ENCODE data around the gene RASL10A.
"Not testable (repeated sequence)": the region's sequence is repeated elsewhere in the genome, so short reads cannot be mapped to it uniquely, and the experiment has no call there.

RASL10A gene, protein sequence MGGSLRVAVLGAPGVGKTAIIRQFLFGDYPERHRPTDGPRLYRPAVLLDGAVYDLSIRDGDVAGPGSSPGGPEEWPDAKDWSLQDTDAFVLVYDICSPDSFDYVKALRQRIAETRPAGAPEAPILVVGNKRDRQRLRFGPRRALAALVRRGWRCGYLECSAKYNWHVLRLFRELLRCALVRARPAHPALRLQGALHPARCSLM

DNA sequence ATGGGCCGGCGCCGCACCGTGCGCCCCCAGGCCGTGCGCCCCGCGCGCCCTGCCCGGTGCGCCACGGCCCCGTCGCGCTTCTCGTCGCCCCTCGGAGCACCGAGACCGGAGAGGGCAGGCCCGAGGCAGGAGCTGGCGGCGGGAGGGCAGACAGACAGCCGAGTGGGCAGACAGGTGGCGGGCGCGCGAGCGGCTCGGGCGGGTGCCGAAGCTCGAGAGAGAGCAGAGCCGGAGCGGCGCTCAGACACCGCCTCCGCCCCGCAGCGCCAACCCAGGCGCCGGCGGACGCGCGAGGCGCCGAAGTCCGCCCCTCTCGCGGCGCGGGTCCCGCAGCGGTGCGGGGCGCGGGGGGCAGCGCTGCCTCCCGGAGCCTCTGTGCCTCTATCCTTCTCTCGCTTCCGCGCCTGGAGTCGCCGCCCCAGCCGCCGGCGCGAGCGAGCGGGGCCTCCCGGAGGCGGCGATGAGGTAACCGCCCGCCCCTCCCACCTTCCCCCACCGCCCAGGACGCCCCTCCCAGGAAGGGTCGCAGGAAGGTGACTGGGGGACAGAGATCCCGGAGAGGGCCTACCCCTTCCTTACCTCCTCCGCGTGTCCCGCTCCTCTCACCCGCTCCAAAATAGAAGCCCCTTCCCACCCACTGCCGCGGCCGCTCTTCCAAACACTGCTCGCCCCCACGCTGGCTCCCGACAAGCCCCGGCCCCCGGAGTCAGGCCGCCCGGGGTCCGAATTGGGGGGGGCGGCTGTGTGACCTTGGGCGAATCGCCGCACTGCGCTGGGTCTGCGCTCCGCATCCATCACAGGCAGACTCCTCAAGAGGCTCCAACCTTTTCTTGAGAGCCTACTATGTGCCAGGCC, at the start of gene RASL10A:
TSS of gene RASL10A (minus strand) at position 412 of the 855 bp plus-strand sequence. CDS start 451 bp downstream, outside the sequence.
- Histone ChIP-seq H3K4me1 (ENCODE audit: control insufficient read depth, insufficient read depth, low read length) (peaks cover 38% of the 10 kb centered on the region), H3K4me3 (ENCODE audit: low read length) (no peak within 1 kb of the TSS), H3K9ac (ENCODE audit: low read length) (no peak within 1 kb of the TSS), H3K27me3 (ENCODE audit: control insufficient read depth, insufficient read depth, low read length) (peaks cover 48% of the 10 kb centered on the region), H3K36me3 (ENCODE audit: control insufficient read depth, insufficient read depth, low read length) (no peaks in the 10 kb centered on the region), H3K9me3 (ENCODE audit: control insufficient read depth, low read length) (no peaks in the 10 kb centered on the region)

DNA sequence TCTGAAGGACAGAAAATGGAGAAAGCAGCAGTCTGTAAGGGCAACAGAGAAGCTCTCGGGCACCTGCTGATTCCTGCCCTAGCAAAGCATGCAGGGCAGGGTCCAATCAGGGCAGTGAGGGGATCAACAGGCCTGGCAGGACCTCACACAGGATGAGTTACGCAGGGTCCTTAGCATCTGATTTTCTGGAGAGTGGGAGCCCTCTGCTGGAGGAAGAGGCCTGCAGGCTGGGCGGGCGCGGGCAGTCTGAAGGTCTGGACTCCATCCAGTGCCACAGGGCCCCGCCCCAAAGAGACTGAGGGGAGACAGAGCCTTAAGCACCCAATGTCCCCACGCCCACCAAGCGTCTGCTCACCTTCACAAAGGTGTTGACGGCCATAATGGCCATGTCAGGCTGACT, 44.0 kb upstream of the RASL10A start:
- Histone ChIP-seq H3K27me3 (ENCODE audit: control insufficient read depth, insufficient read depth, low read length) (no peaks in the 10 kb centered on the region), H3K9ac (ENCODE audit: low read length) (no peak overlapping the region), H3K36me3 (ENCODE audit: control insufficient read depth, insufficient read depth, low read length) (peaks cover 8% of the 10 kb centered on the region)

DNA sequence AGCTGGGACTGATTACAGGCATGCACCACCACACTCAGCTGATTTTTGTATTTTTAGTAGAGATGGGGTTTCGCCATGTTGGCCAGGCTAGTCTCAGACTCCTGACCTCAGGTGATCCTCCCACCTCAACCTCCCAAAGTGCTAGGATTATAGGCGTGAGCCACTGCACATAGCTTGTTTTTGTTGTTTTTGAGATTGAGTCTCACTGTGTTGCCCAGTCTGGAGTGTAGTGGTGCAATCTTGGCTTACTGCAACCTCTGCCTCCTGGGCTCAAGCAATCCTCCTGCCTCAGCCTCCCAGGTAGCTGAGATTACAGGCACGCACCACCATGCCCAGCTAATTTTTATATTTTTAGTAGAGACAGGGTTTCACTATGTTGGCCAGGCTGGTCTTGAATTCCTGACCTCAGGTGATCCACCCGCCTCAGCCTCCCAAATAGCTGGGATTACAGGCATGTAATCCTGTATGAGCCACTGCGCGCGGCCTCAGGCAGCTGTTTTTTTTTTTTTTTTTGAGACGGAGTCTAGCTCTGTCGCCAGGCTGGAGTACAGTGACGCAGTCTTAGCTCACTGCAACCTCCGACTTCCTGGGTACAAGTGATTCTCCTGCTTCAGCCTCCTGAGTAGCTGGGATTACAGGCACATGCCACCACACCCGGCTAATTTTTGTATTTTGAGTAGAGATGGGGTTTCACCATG, 41.8 kb upstream of the RASL10A start:
- not testable (repeated sequence) for H3K9me3 ChIP-seq (ENCODE audit: control insufficient read depth, low read length); H3K4me3 ChIP-seq (ENCODE audit: low read length); H3K27me3 ChIP-seq (ENCODE audit: control insufficient read depth, insufficient read depth, low read length); H3K4me1 ChIP-seq (ENCODE audit: control insufficient read depth, insufficient read depth, low read length); H3K9ac ChIP-seq (ENCODE audit: low read length)
- peaks cover 14% of the 10 kb centered on the region for H3K36me3 ChIP-seq (ENCODE audit: control insufficient read depth, insufficient read depth, low read length)

More for the DNA sequence above, 44.0 kb upstream of the RASL10A start:
- Histone ChIP-seq H3K4me1 (ENCODE audit: control insufficient read depth, insufficient read depth, low read length) (no peaks in the 10 kb centered on the region), H3K9me3 (ENCODE audit: control insufficient read depth, low read length) (no peaks in the 10 kb centered on the region), H3K4me3 (ENCODE audit: low read length) (no peak overlapping the region)

DNA sequence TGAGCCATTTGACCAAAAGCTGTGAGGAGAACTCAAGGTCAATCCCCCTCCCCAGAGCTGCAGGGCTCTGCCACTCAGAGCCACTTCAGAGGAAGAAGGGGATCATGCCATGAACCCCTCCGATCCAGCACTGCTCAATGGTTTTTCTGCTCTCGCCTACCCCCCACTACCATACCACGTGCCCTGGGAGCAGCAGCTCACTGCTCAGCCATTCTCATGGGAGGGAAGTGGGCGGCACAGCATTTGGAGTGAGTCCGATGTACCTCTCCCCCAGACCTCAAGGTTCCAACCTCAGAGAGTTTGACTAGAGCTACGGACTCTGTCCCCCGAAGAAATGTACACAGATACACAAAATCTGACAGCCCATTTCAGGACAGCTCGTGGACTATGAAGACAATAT, 38.4 kb upstream of the RASL10A start:
- H3K4me1 ChIP-seq (ENCODE audit: control insufficient read depth, insufficient read depth, low read length): no peaks in the 10 kb centered on the region
- no peaks in the 10 kb centered on the region for H3K27me3 ChIP-seq (ENCODE audit: control insufficient read depth, insufficient read depth, low read length)
- peaks cover 22% of the 10 kb centered on the region for H3K36me3 ChIP-seq (ENCODE audit: control insufficient read depth, insufficient read depth, low read length)
- H3K9me3 ChIP-seq (ENCODE audit: control insufficient read depth, low read length): no peaks in the 10 kb centered on the region
- no peak overlapping the region for H3K9ac ChIP-seq (ENCODE audit: low read length)
- no peak overlapping the region for H3K4me3 ChIP-seq (ENCODE audit: low read length)

DNA sequence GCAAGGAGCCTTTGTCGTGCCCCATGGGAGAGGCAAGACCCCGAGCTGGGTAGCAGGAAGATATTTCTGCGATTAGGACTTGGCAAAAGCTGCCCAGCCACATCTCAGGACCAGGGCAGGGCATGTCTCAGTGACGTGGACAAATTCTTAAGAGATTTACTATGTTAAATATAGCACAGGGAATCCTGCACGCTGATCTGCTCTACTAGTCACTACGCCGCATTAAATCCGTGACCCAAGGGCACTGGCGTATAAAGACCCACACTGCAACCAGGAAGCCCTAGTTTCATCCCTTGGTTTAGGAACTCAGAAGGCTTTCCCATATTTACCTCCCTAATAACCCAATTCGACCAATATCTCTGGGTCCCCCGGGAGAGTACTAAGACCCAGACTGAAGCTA, 37.8 kb upstream of the RASL10A start:
- no peak overlapping the region for H3K9ac ChIP-seq (ENCODE audit: low read length)
- H3K4me1 ChIP-seq (ENCODE audit: control insufficient read depth, insufficient read depth, low read length): no peaks in the 10 kb centered on the region
- no peak overlapping the region for H3K4me3 ChIP-seq (ENCODE audit: low read length)
- no peaks in the 10 kb centered on the region for H3K27me3 ChIP-seq (ENCODE audit: control insufficient read depth, insufficient read depth, low read length)
- peaks cover 23% of the 10 kb centered on the region for H3K36me3 ChIP-seq (ENCODE audit: control insufficient read depth, insufficient read depth, low read length)
- no peaks in the 10 kb centered on the region for H3K9me3 ChIP-seq (ENCODE audit: control insufficient read depth, low read length)

DNA sequence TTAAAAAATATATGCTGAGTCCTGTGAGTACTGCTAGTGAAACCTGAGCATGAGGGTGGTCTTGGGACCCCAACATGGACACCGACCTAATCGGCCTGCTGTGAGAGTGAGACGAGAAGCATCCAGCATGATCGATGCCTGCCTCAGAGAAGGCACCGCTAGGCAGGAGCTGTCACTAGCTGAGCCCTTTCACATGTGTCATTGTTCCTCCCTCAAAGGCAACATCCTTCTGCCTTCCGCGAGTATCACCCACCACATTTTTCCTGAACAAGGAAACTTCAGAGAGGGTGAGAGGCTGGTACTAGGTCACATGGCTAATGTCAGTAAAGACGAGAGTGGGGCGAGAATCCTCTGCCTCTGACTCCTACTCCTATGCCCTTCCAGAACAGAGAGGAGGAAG, 37.3 kb upstream of the RASL10A start:
- Histone ChIP-seq H3K4me1 (ENCODE audit: control insufficient read depth, insufficient read depth, low read length) (no peaks in the 10 kb centered on the region), H3K36me3 (ENCODE audit: control insufficient read depth, insufficient read depth, low read length) (peaks cover 28% of the 10 kb centered on the region), H3K9me3 (ENCODE audit: control insufficient read depth, low read length) (no peaks in the 10 kb centered on the region), H3K9ac (ENCODE audit: low read length) (no peak overlapping the region), H3K4me3 (ENCODE audit: low read length) (no peak overlapping the region), H3K27me3 (ENCODE audit: control insufficient read depth, insufficient read depth, low read length) (no peaks in the 10 kb centered on the region)

DNA sequence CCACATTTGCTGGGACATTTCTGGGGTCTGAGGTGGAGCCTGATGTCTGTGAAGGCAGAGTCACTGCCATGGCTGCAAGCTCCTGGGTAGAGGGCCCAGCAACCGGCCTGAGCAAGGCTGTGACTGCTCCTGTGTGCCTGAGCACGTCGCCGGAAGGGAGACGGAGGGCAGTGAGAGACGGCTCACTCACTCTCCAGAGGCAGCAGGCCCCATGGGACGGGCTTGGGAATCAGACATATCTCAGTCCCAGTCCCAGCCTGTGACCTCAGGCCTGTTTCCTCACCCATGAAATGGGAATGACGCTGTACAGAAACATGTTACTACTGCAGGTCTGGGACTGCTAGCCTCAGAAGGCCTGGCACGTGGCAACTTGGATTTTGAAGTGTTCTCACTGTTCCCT, 36.4 kb upstream of the RASL10A start:
- Histone ChIP-seq H3K27me3 (ENCODE audit: control insufficient read depth, insufficient read depth, low read length) (no peaks in the 10 kb centered on the region), H3K4me1 (ENCODE audit: control insufficient read depth, insufficient read depth, low read length) (no peaks in the 10 kb centered on the region), H3K4me3 (ENCODE audit: low read length) (no peak overlapping the region), H3K36me3 (ENCODE audit: control insufficient read depth, insufficient read depth, low read length) (peaks cover 31% of the 10 kb centered on the region), H3K9me3 (ENCODE audit: control insufficient read depth, low read length) (no peaks in the 10 kb centered on the region), H3K9ac (ENCODE audit: low read length) (no peak overlapping the region)

DNA sequence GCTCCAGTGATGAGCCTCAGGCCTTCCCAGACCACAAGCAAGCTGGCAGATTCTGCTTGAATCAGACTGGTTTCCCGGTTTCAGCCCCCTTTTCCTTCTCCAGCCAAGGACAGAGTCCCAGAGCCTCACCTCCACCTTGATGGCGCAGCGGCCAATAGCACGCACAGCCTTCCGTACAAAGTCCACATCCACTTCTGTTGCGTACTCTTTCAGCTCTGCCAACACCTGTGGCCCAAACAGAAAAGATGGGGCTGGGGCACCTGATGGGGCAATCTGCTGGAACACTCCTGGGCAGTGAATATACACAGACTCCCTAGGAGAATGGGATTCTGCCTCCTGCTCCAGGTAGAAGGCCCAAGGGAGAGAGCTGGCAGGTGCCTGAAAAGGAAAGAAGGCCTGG, 35.5 kb upstream of the RASL10A start:
- Histone ChIP-seq H3K27me3 (ENCODE audit: control insufficient read depth, insufficient read depth, low read length) (no peaks in the 10 kb centered on the region), H3K4me1 (ENCODE audit: control insufficient read depth, insufficient read depth, low read length) (no peaks in the 10 kb centered on the region), H3K36me3 (ENCODE audit: control insufficient read depth, insufficient read depth, low read length) (peaks cover 31% of the 10 kb centered on the region), H3K4me3 (ENCODE audit: low read length) (no peak overlapping the region), H3K9ac (ENCODE audit: low read length) (no peak overlapping the region), H3K9me3 (ENCODE audit: control insufficient read depth, low read length) (no peaks in the 10 kb centered on the region)

DNA sequence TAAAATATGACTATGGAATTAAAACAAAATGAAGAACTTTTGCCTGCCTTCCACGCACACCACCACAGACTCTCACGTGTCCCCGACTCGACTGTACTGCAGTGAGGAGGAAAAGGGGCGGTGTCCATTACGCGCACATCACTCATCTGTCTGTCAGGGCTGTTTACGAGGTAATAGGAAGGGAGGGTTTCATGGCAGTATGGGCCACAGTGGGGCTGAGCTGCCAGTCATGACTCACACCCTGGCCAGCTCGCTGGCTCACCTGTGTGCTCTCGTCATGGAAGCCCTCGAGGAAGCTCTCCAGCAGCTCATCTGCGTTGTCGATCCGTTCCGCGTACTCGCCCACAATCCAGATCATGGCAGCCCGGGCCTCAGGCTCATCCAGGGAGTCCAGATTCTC, 33.5 kb upstream of the RASL10A start:
- Histone ChIP-seq H3K9me3 (ENCODE audit: control insufficient read depth, low read length) (no peaks in the 10 kb centered on the region), H3K4me3 (ENCODE audit: low read length) (no peak overlapping the region), H3K9ac (ENCODE audit: low read length) (no peak overlapping the region), H3K36me3 (ENCODE audit: control insufficient read depth, insufficient read depth, low read length) (peaks cover 31% of the 10 kb centered on the region), H3K27me3 (ENCODE audit: control insufficient read depth, insufficient read depth, low read length) (no peaks in the 10 kb centered on the region), H3K4me1 (ENCODE audit: control insufficient read depth, insufficient read depth, low read length) (no peaks in the 10 kb centered on the region)

DNA sequence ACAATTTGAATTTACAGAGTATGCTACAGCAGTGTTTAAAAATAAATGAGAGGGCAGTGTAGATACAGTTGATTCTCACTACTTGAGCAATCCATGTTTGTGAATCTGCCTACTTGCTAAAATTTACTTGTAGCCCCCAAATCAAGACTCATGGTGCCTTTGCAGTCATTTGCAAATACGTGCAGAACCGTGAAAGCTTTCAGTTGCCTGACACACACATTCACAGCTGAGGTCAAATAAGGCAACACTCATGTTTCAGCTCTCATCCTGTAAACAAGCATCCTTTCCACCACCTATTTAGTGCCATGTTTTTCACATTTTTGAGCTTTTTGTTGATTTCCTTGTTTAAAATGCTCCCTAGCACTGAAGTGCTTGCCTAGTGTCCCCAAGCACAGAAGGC, 32.5 kb upstream of the RASL10A start:
- Histone ChIP-seq H3K36me3 (ENCODE audit: control insufficient read depth, insufficient read depth, low read length) (peaks cover 24% of the 10 kb centered on the region), H3K4me1 (ENCODE audit: control insufficient read depth, insufficient read depth, low read length) (no peaks in the 10 kb centered on the region), H3K27me3 (ENCODE audit: control insufficient read depth, insufficient read depth, low read length) (no peaks in the 10 kb centered on the region), H3K9ac (ENCODE audit: low read length) (no peak overlapping the region), H3K9me3 (ENCODE audit: control insufficient read depth, low read length) (no peaks in the 10 kb centered on the region), H3K4me3 (ENCODE audit: low read length) (no peak overlapping the region)

DNA sequence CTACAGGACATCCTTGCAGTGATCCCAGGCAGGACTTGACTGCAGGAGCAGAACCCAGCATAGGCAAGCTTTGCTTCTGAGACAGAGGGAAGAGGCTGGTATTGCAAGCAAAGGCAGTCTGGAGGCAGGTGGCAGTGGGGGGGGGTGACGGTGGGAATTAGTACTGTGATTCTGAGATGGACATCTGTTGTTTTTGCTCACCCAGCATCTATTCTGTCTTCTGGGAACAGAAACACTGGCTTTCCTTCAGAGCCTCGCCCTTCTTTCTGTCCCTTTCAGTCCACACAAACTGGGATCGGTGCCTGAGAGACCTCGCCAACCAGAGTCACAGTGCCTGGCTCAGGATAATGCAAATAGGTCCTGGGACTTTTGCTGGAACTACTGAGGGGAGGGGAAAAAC, 31.2 kb upstream of the RASL10A start:
- Histone ChIP-seq H3K4me1 (ENCODE audit: control insufficient read depth, insufficient read depth, low read length) (no peaks in the 10 kb centered on the region), H3K9me3 (ENCODE audit: control insufficient read depth, low read length) (no peaks in the 10 kb centered on the region), H3K27me3 (ENCODE audit: control insufficient read depth, insufficient read depth, low read length) (no peaks in the 10 kb centered on the region), H3K9ac (ENCODE audit: low read length) (no peak overlapping the region), H3K4me3 (ENCODE audit: low read length) (no peak overlapping the region), H3K36me3 (ENCODE audit: control insufficient read depth, insufficient read depth, low read length) (peaks cover 24% of the 10 kb centered on the region)

DNA sequence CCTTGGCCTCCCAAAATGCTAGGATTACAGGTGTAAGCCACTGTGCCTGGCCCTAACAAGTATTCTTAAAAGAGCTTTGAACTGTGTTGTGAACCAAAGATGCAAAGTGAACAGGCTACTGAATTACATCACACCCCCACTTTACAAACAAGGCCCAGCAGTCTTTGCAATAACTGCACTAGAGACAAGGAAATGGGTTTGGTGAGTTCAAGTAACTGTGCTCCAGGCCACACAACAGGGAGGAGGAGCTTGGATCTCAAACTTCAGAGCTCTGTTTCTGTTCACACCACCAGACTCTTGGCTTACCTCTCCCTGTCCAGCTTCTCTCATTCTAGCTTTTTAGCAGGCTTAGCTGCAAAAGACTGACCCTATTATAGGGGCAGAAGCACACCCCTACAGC, 30.4 kb upstream of the RASL10A start:
- Histone ChIP-seq H3K9ac (ENCODE audit: low read length) (no peak overlapping the region), H3K4me3 (ENCODE audit: low read length) (no peak overlapping the region), H3K4me1 (ENCODE audit: control insufficient read depth, insufficient read depth, low read length) (no peaks in the 10 kb centered on the region), H3K9me3 (ENCODE audit: control insufficient read depth, low read length) (no peaks in the 10 kb centered on the region), H3K36me3 (ENCODE audit: control insufficient read depth, insufficient read depth, low read length) (peaks cover 22% of the 10 kb centered on the region), H3K27me3 (ENCODE audit: control insufficient read depth, insufficient read depth, low read length) (no peaks in the 10 kb centered on the region)

Data from mucosa of stomach (tissue), 1 donor.